Astrocyte of the spinal cord (primary cell): ENCODE results near the gene KCNQ1.

Experiments used
- DNase-seq: peaks from one replicate; pipeline ENCODE4 v3.0.0; 2011; ENCODE audit warnings: low read depth, low spot score
- H3K4me3 ChIP-seq: 2 replicates; pipeline ENCODE4 v1.5.1; 2011; ENCODE audit warnings: low read depth, mild to moderate bottlenecking, low read length, moderate library complexity
- CTCF ChIP-seq: IDR thresholded peaks from 2 replicates; pipeline ENCODE4 v1.5.1; 2012; ENCODE audit warnings: low read depth, mild to moderate bottlenecking, low read length, inconsistent platforms
- in situ Hi-C: cut with HindIII; loops from 2 replicates; pipeline ENCODE4 v1.10.0; 2017; ENCODE audit warnings: low sequenced_read_pairs

KCNQ1 gene

DNA sequence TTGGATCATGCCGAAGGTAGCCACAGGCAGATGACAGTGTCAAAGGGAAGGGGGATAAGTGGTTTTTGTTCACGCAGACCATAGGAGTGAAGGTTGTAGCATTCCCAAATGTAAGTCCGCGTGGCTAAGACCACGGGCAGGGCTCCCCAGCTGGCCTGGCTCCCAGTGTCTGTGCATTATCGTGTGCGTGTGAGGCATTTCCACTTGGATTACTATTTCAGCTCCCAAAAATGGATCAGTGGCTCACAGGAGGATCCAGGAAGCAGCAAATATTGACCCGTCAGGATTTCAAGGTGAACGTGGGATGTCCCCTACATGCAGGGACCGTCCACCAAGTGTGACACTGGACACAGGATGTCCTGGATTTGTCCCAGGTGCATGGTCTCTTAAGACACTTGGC is 430.2 kb downstream of the KCNQ1 start:
- in situ Hi-C loops = no loop called here
- no peak for TF ChIP-seq CTCF
- DNase-seq = no peak
- H3K4me3 ChIP-seq = no peak overlapping the region

- in situ Hi-C loops = no loop called here
- no peak for DNase-seq
- no peak overlapping the region for H3K4me3 ChIP-seq
- no peak for TF ChIP-seq CTCF
These were observed 432.7 kb downstream of the KCNQ1 start for GRCh38 chr11:2877474-2877873.

DNA sequence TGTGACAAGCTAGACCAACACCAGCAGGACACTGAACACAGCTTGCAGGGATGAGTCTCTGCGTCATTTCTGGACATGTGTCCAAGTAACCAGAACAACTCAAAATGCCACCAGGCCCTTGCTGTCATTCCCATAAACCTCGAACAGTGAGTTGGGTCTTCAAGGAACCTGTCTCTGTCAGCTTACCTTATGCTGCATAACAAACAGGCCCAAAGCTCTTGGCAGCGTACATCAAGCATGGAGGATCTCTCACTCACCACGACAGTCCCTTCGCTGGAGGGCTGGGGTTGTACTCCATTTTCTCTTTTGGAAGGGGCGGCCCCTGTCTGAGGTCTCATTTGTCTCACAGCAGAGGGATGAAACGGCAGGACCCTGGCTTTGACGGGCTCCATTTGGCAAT is 434.0 kb downstream of the KCNQ1 start:
- no peak for TF ChIP-seq CTCF
- no peak overlapping the region for H3K4me3 ChIP-seq
- in situ Hi-C loops = no loop called here
- DNase-seq = no peak

DNA sequence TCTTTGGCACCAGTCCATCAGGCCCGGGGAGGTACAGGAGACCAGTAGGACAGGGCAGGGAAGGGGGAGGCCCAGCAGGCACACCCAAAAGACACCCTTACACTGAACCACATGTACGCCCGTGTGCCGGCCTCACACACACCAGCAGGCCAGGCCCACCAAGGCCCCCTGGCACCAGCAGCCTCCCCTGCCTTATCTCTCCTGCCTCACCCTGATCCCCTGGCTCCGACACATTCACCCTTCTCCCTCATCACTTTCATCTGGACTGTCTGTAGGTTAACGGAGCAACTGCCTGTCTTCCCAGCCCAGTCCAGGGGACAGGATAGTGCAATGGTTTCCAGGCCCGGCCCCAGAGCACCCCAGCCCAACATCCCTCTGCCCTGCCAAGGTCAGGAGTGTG is 435.8 kb downstream of the KCNQ1 start:
- no peak for TF ChIP-seq CTCF
- in situ Hi-C loops = no loop called here
- H3K4me3 ChIP-seq = no peak overlapping the region
- DNase-seq = no peak

- in situ Hi-C loops = no loop called here
- H3K4me3 ChIP-seq = no peak overlapping the region
- no peak for TF ChIP-seq CTCF
- DNase-seq = no peak
These were observed 436.5 kb downstream of the KCNQ1 start for GRCh38 chr11:2881076-2881980.

DNA sequence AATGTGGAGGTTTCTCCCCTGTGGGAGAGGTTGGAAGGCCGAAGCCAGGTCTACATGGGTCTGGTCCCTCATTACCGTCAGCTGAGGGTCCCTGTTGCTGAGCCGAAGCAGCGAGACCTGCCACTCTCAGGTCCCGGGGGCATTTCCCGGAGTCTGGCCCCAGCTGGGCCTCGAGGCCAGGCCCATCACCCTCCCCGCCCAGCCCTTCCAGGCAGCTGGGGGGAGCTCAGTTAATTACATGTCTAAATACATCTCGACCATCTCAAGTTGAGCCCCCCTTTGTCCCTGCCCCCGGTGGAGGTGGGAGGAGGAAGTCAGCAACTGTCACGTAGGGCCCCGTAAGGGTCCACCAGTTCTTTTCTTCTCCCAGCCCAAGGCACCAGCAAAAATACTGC is 437.2 kb downstream of the KCNQ1 start:
- no peak for DNase-seq

More for the DNA sequence above, 437.2 kb downstream of the KCNQ1 start:
- H3K4me3 ChIP-seq = no peak overlapping the region
- TF ChIP-seq CTCF = no peak
- in situ Hi-C loops = no loop called here
